ENCODE results near the gene SNX25.

SNX25 gene

DNA sequence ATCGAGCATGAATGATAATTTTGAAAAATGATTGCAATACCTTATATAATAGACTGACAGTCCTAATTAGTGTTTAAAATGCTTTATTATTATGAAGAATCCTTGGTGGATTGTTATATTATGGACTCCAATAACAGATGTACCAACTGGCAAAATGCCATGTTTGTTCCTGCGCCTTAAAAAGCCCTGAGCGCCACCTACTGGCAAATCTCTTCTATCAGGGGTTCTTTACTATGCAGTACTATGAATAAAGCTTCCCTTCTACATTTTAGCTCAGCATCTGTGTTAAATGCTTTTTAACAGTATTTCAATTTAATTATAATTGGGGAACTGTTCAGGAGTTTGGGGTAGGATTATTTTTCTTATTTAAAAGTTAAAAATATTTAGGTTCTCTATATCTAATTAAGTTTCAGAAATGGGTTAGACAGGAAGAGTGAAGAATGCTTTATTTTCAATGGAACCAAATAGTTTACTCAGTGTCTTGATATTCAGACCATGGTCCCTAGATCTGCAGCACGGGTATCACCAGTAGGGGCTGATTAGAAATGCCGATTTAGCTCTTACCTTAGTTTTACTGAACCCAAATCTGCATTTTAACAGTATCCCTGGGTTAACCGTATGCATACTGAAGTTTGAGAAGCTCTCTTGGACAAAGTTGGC, 25.6 kb upstream of the SNX25 start:
- peak; percentile 56 for DNase-seq (ENCODE audit: low spot score)
- TF ChIP-seq, protein P1, sequence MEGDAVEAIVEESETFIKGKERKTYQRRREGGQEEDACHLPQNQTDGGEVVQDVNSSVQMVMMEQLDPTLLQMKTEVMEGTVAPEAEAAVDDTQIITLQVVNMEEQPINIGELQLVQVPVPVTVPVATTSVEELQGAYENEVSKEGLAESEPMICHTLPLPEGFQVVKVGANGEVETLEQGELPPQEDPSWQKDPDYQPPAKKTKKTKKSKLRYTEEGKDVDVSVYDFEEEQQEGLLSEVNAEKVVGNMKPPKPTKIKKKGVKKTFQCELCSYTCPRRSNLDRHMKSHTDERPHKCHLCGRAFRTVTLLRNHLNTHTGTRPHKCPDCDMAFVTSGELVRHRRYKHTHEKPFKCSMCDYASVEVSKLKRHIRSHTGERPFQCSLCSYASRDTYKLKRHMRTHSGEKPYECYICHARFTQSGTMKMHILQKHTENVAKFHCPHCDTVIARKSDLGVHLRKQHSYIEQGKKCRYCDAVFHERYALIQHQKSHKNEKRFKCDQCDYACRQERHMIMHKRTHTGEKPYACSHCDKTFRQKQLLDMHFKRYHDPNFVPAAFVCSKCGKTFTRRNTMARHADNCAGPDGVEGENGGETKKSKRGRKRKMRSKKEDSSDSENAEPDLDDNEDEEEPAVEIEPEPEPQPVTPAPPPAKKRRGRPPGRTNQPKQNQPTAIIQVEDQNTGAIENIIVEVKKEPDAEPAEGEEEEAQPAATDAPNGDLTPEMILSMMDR (IDR thresholded peaks at IDR 0.05; ENCODE audit: extremely low read depth, insufficient read depth, missing control alignments), result peak; percentile 65
- in situ Hi-C loops (cut with MboI; ENCODE audit: low pct_unique_long_range_greater_than_20kb, low sequenced_read_pairs, unreplicated experiment), result no loop called here

DNA sequence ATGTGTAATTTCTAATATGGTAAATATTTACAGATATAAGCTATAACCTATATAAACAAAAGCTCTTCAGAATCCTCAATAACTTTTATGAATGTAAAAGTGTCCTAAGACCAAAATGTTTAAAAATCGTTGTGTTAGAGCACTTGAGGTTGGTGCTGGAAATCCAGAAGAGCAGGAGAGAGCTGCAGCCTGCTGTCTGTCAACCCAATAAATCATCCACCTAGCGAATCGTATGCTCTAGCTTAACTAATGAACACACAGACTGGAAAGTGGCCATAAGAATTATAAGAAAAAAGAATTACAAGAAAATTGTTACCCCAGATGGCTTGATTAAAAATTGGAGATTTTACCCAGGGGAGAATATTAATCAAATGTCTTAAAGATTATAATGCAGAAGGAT, 22.6 kb upstream of the SNX25 start:
- in situ Hi-C loops (cut with MboI; ENCODE audit: low pct_unique_long_range_greater_than_20kb, low sequenced_read_pairs, unreplicated experiment), result no loop called here
- DNase-seq (ENCODE audit: low spot score), result no peak
- TF ChIP-seq, protein P1 (IDR thresholded peaks at IDR 0.05; ENCODE audit: extremely low read depth, insufficient read depth, missing control alignments), result no peak

DNA sequence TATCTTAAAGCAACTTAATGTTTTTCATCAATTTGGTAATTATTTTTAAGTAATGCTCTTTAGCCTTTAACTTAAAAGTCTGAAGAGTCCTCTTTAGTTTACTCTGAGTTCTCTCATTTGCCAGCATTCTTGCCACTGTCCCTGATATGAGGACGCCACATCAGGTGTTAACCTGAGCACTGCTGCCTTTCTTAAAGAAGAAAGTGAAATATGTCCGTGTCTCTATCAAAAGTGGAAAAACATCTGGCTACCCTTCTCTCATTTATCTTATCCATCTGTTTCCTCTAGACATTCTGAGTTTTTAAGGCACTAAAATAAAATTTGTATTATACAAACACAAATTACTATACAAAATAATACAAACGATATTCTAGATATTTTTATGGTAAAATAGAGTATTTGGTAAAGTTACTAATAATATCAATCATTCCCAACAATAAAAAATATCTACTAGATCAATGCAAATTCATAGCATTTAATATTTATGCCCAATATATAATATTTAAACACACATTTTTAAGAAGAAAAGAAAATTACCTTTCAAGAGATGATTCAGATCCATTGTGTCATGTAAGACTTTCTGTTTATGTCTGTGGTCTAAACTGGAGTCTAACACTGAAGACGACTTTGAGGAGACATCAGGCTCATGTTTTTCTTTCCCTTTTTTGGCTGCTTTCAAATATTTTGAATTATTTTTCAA, 19.6 kb upstream of the SNX25 start:
- in situ Hi-C loops (cut with MboI; ENCODE audit: low pct_unique_long_range_greater_than_20kb, low sequenced_read_pairs, unreplicated experiment), result no loop called here
- TF ChIP-seq, protein P1 (IDR thresholded peaks at IDR 0.05; ENCODE audit: extremely low read depth, insufficient read depth, missing control alignments), result no peak
- DNase-seq (ENCODE audit: low spot score), result no peak

DNA sequence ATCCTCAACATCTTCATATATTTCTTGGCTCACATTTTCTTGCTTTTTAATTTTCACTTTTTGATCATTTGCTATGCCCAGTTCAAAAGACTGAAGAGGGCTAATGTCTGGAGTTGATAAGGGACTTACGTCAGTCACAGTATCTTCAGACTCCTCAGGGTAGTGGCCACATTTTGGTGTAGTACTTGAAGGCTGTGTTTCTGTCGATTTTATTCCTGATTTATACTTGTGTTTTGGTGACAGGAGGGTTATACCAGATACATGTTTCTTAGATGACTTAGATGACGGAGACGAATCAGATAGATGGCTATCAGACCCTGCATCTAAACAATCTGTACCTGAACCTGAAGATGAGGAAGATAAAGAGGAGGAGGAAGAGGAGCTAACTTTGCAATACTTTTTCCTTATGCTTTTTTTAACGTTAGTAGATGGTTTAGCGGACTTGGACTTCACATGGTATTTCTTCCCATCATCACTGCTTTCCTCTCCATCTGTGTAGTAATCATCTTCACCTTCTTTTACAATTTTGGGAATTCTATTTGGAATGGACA, 19.0 kb upstream of the SNX25 start:
- in situ Hi-C loops (cut with MboI; ENCODE audit: low pct_unique_long_range_greater_than_20kb, low sequenced_read_pairs, unreplicated experiment), result no loop called here
- TF ChIP-seq, protein P1 (IDR thresholded peaks at IDR 0.05; ENCODE audit: extremely low read depth, insufficient read depth, missing control alignments), result no peak
- no peak for DNase-seq (ENCODE audit: low spot score)

DNA sequence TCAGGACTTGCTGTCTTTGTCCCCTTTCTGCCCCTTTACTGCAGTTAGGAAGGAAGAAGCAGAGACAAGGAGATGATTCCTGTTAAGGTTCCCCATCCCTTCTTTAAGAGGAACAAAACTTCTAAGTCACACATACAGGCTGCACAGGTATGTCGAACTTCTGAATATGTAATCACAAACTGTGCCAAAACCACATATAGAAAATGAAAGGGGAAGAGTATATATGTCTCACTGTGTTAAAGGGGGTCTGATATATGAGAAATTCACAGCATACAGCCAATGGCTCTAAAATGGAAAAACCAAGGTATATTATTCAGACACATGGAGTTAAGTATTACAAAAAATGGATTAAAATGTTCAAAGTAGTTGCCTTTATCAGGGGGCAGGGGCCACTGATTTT, 17.3 kb upstream of the SNX25 start:
- in situ Hi-C loops (cut with MboI; ENCODE audit: low pct_unique_long_range_greater_than_20kb, low sequenced_read_pairs, unreplicated experiment), result no loop called here
- TF ChIP-seq, protein P1 (IDR thresholded peaks at IDR 0.05; ENCODE audit: extremely low read depth, insufficient read depth, missing control alignments), result no peak
- no peak for DNase-seq (ENCODE audit: low spot score)

DNA sequence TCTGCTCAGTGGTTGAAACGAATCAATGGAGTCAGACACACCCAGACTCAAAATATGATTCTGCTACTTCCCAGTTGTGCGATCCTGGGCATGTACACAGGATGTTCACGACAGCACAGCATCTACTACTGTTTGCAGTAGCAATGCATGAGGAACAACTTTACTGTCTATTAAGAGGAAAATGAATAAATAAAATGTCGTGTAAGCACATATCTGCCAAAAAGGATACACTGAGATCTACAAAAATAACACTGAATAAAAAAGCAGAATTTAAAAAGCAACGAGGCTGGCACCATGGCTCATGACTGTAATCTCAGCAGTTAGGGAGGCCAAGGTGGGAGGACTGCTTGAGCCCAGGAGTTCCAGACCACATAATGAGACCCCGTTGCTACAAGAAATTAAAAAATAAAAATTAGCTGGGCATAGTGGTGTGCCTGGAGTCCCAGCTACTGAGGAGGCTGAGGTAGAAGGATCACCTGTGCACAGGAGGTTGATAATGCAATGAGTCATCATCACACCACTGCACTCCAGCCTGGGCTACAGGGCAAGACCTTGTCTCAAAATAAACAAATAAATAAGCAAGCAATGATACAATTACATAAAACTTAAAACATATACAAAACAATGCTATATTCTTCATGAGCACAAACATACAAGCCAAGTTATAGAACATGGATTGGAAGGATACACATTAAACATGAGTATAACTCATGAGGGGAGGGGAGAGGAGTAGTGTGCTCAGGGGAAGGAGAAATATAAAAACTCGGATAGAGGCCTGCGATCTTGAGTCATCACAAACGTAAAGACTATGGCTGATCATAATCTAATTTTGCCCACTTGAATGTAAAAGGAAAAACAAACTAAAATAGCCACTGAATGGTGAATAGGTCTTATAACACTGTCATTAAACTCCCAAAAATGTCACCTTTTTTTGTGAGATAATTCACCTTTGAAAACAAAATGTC, 14.2 kb upstream of the SNX25 start:
- DNase-seq (ENCODE audit: low spot score), result no peak
- in situ Hi-C loops (cut with MboI; ENCODE audit: low pct_unique_long_range_greater_than_20kb, low sequenced_read_pairs, unreplicated experiment), result no loop called here
- TF ChIP-seq, protein P1 (IDR thresholded peaks at IDR 0.05; ENCODE audit: extremely low read depth, insufficient read depth, missing control alignments), result no peak
